Left ventricle myocardium inferior (tissue), 1 donor: ENCODE measurements around the gene MAP3K21. TPM values are rescaled to one million over a fixed set of nuclear protein-coding genes. Genes with fewer than 3 reads are reported as not detected.

Experiments
- DNase-seq: peaks from one replicate; pipeline ENCODE4 v3.0.0-alpha.2; 2020
- H3K27ac ChIP-seq: fragments of 200-600 bp; replicated peaks from 2 replicates; pipeline ENCODE4 v1.8.0; 2021
- H3K27me3 ChIP-seq: fragments of 200-600 bp; 2 replicates; pipeline ENCODE4 v1.8.0; 2021; ENCODE audit warnings: low read depth
- H3K36me3 ChIP-seq: fragments of 200-600 bp; 2 replicates; pipeline ENCODE4 v1.8.0; 2021
- H3K4me1 ChIP-seq: fragments of 200-600 bp; 2 replicates; pipeline ENCODE4 v1.8.0; 2021
- H3K4me3 ChIP-seq: fragments of 200-600 bp; 2 replicates; pipeline ENCODE4 v1.8.0; 2021; ENCODE audit warnings: mild to moderate bottlenecking, moderate library complexity
- H3K9me3 ChIP-seq: fragments of 200-600 bp; replicated peaks from 2 replicates; pipeline ENCODE4 v1.8.0; 2021
- intact Hi-C: fragments of 100-400 bp; cut with micrococcal nuclease; formaldehyde crosslinking; loops from one replicate; pipeline ENCODE4 v1.11.0; 2022
- total RNA-seq: library from RNA; stranded (reverse); fragmentation: NEBNext Ultra II Directional; extraction: Animal tissue kit (Norgen Biotek cat#: 25700); gene quantifications from one replicate; pipeline ENCODE4 v1.2.1, GENCODE V29; 2021
- TF ChIP-seq, protein P1 (sequence below): fragments of 200-600 bp; IDR thresholded peaks from 2 replicates; pipeline ENCODE4 v1.8.0; 2021; ENCODE audit warnings: antibody characterized with exemption, mild to moderate bottlenecking, borderline replicate concordance
- donor health status: DM: no; HTN: yes; CAD: no; lungs with severe emphysema.

MAP3K21 gene
- total RNA-seq, 1 donor from 2014 or later: 0.41 TPM

DNA sequence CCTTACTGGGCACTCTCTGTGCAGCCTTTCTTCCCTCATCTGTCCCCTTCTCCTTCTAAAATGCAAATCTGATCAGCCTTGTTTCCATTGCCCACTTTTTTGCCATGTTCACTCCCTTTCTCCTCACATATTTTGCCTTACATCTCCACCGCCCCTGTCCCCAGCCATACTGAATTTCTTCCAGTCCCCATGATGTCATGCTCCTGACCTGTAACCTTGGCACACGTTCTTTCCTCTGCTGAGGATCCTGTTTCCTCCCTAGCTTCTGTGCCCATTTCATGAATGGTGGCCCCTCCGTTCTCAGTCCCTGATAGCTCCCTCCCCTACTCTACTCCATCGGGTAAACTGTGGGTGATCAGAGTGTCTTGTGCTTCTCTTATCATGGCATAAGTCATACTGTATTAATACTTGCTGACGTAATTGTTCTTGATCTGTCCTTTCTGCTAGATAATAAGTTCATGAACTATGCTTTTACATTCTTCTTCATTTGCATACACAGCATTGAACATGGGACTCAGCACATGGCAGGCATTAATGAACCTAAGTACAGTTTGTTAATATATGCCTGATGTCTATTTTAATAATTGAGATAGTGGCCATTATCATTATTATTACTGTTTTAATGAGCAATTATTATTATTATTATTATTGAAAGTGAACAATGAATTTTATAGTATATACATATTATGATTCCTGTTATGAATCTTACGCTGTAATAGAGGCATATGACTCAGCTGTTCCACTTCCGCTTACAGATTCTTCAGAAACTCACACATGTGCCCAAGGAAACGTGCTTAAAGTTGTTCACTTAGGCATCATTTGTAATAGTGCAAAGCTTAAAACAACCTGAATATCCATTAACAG, 28.5 kb downstream of the MAP3K21 start:
- Histone ChIP-seq H3K4me3 (no peak overlapping the region), H3K9me3 (no peaks in the 10 kb centered on the region), H3K27ac (no peak overlapping the region), H3K4me1 (peaks cover 6% of the 10 kb centered on the region), H3K36me3 (no peaks in the 10 kb centered on the region), H3K27me3 (no peaks in the 10 kb centered on the region)
- intact Hi-C loops: no loop called here
- DNase-seq: no peak
- TF ChIP-seq, protein P1, sequence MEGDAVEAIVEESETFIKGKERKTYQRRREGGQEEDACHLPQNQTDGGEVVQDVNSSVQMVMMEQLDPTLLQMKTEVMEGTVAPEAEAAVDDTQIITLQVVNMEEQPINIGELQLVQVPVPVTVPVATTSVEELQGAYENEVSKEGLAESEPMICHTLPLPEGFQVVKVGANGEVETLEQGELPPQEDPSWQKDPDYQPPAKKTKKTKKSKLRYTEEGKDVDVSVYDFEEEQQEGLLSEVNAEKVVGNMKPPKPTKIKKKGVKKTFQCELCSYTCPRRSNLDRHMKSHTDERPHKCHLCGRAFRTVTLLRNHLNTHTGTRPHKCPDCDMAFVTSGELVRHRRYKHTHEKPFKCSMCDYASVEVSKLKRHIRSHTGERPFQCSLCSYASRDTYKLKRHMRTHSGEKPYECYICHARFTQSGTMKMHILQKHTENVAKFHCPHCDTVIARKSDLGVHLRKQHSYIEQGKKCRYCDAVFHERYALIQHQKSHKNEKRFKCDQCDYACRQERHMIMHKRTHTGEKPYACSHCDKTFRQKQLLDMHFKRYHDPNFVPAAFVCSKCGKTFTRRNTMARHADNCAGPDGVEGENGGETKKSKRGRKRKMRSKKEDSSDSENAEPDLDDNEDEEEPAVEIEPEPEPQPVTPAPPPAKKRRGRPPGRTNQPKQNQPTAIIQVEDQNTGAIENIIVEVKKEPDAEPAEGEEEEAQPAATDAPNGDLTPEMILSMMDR: no peak

DNA sequence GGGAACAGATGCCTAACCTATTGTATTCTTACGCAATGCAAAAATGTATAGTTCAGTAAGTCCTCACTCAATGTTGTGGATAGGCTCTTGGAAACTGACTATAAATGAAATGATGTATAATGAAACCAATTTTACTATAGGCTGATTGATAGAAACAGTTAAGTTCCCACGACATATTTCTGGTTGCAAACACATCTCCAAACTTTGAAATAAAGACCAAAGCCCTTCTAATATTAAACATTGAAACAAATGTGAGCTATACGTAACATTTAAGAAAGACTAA, 29.1 kb downstream of the MAP3K21 start:
- no peaks in the 10 kb centered on the region for H3K36me3 ChIP-seq
- H3K27me3 ChIP-seq: peaks cover 2% of the 10 kb centered on the region
- H3K4me1 ChIP-seq: peaks cover 6% of the 10 kb centered on the region
- TF ChIP-seq, protein P1: no peak
- DNase-seq: no peak
- H3K4me3 ChIP-seq: no peak overlapping the region
- no peaks in the 10 kb centered on the region for H3K9me3 ChIP-seq
- intact Hi-C loops: no loop called here
- no peak overlapping the region for H3K27ac ChIP-seq

DNA sequence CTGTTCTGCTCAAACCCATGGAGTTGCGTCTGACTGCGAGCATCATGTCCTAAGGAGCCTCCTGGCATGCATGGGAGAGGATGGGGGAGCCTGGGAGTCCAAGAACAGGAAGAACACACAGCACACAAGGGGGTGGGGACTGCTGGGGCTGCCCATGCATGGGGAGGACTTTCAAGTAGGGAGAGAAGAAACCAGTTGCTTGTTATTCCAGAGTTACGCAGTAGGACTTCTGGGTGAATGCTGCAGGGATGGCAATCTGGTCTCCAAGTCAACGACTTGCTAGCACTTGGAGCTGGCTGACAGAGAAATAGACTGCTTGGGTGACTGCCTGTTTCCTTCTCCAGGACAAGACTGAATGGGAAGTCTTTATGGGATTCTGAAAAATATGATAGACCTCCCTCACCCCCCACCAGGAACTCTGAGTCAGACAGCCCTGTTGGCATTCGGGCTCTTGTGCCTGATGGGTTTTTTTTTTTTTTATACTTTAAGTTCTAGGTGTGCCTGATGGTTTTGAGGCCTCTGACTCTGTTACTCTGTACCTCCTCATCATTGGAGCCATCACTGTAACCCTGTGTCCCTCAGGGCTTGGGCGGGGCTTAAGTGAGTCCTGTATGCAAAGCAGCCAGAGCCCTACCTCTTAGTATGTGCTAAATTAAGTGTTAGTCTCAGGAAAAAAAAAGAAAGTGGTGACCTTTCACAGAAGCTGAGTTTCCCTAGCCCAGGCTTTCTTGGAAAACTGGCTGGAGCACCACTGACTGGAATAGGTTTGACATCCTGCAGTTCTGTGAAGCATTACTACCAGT, 30.3 kb downstream of the MAP3K21 start:
- TF ChIP-seq, protein P1: no peak
- H3K27ac ChIP-seq: no peak overlapping the region

DNA sequence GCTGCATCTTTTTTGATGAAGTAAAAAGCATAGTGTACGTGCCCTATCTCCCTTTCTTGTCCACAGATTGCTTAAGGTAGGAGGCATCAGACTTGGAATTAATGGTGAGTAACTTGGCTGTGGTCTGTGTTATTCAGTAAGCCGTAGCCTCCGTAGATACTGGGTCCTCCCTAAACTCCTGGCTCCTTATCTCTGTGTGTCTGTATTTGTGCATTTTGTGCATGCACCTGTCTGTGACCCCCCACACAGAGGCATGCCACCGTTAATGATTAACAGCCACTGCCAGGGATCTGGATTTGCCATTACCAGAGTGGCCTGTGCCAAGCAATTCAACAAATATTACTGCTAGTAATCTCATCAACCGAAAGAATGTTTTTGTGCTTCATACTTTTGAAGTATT, 31.9 kb downstream of the MAP3K21 start:
- intact Hi-C loops: no loop called here
- TF ChIP-seq, protein P1: no peak
- no peak for DNase-seq
- no peak overlapping the region for H3K4me3 ChIP-seq
- no peaks in the 10 kb centered on the region for H3K36me3 ChIP-seq
- no peaks in the 10 kb centered on the region for H3K4me1 ChIP-seq
- H3K27ac ChIP-seq: no peak overlapping the region
- H3K9me3 ChIP-seq: no peaks in the 10 kb centered on the region
- peaks cover 26% of the 10 kb centered on the region for H3K27me3 ChIP-seq

More for the DNA sequence above, 30.3 kb downstream of the MAP3K21 start:
- Histone ChIP-seq H3K9me3 (no peaks in the 10 kb centered on the region), H3K4me3 (no peak overlapping the region), H3K27me3 (peaks cover 14% of the 10 kb centered on the region), H3K36me3 (no peaks in the 10 kb centered on the region), H3K4me1 (peaks cover 5% of the 10 kb centered on the region)
- DNase-seq: no peak
- intact Hi-C loops: no loop called here

DNA sequence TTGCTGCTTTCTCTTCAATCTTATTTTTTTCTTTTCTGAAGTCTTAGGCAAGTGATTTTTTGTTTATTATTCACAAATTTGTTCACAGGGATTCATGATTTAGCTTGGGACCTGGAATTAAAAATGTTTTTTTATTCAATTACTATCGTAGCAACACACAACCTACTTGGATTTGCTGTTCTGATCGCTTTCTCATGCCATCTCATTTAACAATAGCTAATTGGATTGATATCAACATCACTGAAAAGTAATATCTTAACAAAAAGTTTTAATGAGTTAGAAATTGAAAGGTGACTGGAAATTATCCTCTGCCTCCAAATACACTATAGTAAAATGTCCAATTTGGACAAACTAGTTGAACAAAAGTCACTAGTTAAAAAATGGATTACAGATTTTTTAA, 32.4 kb downstream of the MAP3K21 start:
- no peak for DNase-seq
- intact Hi-C loops: no loop called here
- Histone ChIP-seq H3K4me1 (no peaks in the 10 kb centered on the region), H3K4me3 (no peak overlapping the region), H3K36me3 (no peaks in the 10 kb centered on the region), H3K9me3 (no peaks in the 10 kb centered on the region), H3K27ac (no peak overlapping the region), H3K27me3 (peaks cover 26% of the 10 kb centered on the region)
- TF ChIP-seq, protein P1: no peak
